Lung (tissue), 12 donors: ENCODE results near the gene SYT13. TPM values are rescaled to one million over a fixed set of nuclear protein-coding genes. Genes with fewer than 3 reads are reported as not detected.

Experiments used
- ATAC-seq: fragments of 200-7000 bp; cut with Tn5 transposase; one replicate; pipeline ENCODE4 v1.9.1; 2020; ENCODE audit warnings: moderate number of reproducible peaks; ENCODE audit not compliant: insufficient read depth, low FRiP score
- DNase-seq, 3 donors: peaks; one replicate each; pipeline ENCODE4 v3.0.0-alpha.2; 2013 to 2017
- H3K27ac ChIP-seq, 2 donors: one replicate each; pipeline ENCODE4 v1.5.1; 2013; ENCODE audit warnings: mild to moderate bottlenecking in 2 of 2, moderate library complexity in 2 of 2, control low read depth in 1 of 2, inconsistent platforms in 1 of 2, low read depth in 1 of 2, low read length in 1 of 2
- H3K27me3 ChIP-seq, 3 donors: one replicate each; pipeline ENCODE4 v1.5.1; 2013; ENCODE audit warnings: low read length in 2 of 3; ENCODE audit not compliant: control insufficient read depth in 3 of 3, insufficient read depth in 3 of 3
- H3K36me3 ChIP-seq, 4 donors: one replicate each; pipeline ENCODE4 v1.5.1; 2013; ENCODE audit warnings: low read length in 4 of 4, mild to moderate bottlenecking in 1 of 4, moderate library complexity in 1 of 4; ENCODE audit not compliant: control insufficient read depth in 4 of 4, insufficient read depth in 4 of 4
- H3K4me1 ChIP-seq, 5 donors: one replicate each; pipeline ENCODE4 v1.5.1; 2013; ENCODE audit warnings: low read length in 5 of 5, mild to moderate bottlenecking in 2 of 5, moderate library complexity in 1 of 5; ENCODE audit not compliant: control insufficient read depth in 5 of 5, insufficient read depth in 5 of 5
- H3K4me3 ChIP-seq: one replicate; pipeline ENCODE4 v1.5.1; 2013; ENCODE audit warnings: mild to moderate bottlenecking, control low read depth, moderate library complexity
- H3K9ac ChIP-seq, 2 donors: one replicate each; pipeline ENCODE4 v1.5.1; 2013; ENCODE audit warnings: low read length in 2 of 2, control low read depth in 1 of 2; ENCODE audit not compliant: insufficient read depth in 1 of 2
- H3K9me3 ChIP-seq, 4 donors: one replicate each; pipeline ENCODE4 v1.5.1; 2013; ENCODE audit warnings: low read length in 3 of 4, mild to moderate bottlenecking in 1 of 4, moderate library complexity in 1 of 4; ENCODE audit not compliant: control insufficient read depth in 4 of 4, insufficient read depth in 3 of 4
- WGBS, 2 donors: extraction: QIAGEN DNeasy Blood & Tissue Kit; methylation state at CpG; one replicate each; pipeline ENCODE4 v1.1.7; 2013; 5-methylcytosine and 5-hydroxymethylcytosine counted together
- polyA plus RNA-seq, 2 donors: library from polyadenylated mRNA; stranded (reverse); fragments of 200-250 nt; gene quantifications; one replicate each; pipeline ENCODE4 v1.2.1, GENCODE V29; 2013
- total RNA-seq, 2 donors: library from RNA; depleted of rRNA in 1 of 2; stranded (reverse); fragments of >200 nt in 1 of 2; gene quantifications; one replicate each; pipeline ENCODE4 v1.2.1, GENCODE V29; 2014 to 2021
- TF ChIP-seq, protein P1 (sequence below): IDR thresholded peaks from 2 replicates; pipeline ENCODE4 v1.5.1; 2012; ENCODE audit warnings: mild to moderate bottlenecking; ENCODE audit errors: control extremely low read depth, extremely low read depth
- donor health status: control.
- donor health status: control.
- donor health status: Bipolar disorder and iron deficiency.
- donor health status: healthy.
- donor health status: DM: yes; HTN: yes; CAD: no.

The SYT13 gene
- total and polyA plus RNA-seq, 4 donors = 0.06 to 6.2 (median 0.16) TPM

DNA sequence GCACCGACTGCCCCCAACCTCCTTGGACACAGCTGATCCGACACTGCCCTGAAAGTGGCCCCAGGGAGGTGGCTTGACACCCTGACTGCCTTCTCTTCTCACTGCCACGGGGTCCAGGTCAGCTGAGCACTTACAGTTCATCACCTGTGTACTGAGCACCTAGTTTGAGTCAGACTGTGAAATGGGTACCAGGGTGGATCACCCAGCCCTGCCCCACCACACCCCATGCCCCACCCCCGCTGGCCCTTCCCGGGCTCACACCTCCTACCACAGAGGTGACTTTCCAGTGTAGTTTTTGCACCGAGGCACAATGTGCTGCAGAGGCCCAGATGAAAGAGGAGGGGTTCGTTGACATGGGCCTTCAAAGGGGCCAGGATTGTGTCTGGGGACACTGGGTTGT, 80.2 kb downstream of the SYT13 start:
- H3K9ac ChIP-seq = no peak overlapping the region
- DNase-seq (no peak), ATAC-seq (no peak)
- H3K9me3 ChIP-seq = peaks cover 0 to 3% (median 0%) of the 10 kb centered on the region in 4 donors
- TF ChIP-seq, protein P1, sequence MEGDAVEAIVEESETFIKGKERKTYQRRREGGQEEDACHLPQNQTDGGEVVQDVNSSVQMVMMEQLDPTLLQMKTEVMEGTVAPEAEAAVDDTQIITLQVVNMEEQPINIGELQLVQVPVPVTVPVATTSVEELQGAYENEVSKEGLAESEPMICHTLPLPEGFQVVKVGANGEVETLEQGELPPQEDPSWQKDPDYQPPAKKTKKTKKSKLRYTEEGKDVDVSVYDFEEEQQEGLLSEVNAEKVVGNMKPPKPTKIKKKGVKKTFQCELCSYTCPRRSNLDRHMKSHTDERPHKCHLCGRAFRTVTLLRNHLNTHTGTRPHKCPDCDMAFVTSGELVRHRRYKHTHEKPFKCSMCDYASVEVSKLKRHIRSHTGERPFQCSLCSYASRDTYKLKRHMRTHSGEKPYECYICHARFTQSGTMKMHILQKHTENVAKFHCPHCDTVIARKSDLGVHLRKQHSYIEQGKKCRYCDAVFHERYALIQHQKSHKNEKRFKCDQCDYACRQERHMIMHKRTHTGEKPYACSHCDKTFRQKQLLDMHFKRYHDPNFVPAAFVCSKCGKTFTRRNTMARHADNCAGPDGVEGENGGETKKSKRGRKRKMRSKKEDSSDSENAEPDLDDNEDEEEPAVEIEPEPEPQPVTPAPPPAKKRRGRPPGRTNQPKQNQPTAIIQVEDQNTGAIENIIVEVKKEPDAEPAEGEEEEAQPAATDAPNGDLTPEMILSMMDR = no peak
- H3K4me1 ChIP-seq = peaks cover 20 to 34% (median 28%) of the 10 kb centered on the region in 5 donors
- peaks cover 0 to 12% (median 6%) of the 10 kb centered on the region in 4 donors for H3K36me3 ChIP-seq
- 76 to 85% methylated on average over 7 of the region's 7 CpGs for WGBS, 2 donors
- no peaks in the 10 kb centered on the region for H3K27me3 ChIP-seq
- H3K27ac ChIP-seq = no peak overlapping the region
- H3K4me3 ChIP-seq = no peak overlapping the region

DNA sequence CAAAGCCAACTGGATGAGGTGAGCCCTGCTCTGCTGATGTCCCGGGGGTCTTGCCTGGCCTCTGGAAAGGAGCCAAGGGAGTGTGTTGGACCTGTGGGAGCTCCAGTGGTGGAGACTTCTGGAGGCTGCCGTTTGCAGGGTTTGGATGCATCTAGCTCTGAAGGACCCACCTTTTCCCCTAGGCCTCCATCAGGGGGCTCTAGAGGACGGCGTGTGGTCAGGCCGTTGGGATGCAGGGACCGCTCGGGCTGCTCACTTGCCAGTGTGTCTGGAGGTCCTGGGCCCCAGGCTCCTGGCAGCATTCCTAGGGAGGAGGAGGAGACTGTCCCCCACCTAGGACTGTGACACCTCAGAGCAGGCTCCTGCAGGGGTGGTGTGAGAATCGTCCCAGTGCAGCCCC, 81.4 kb downstream of the SYT13 start:
- WGBS, 2 donors = 82 to 85% methylated on average over 8 of the region's 8 CpGs
- H3K27ac ChIP-seq = no peak overlapping the region
- TF ChIP-seq, protein P1 = no peak
- no peaks in the 10 kb centered on the region for H3K27me3 ChIP-seq
- peaks cover 13 to 29% (median 17%) of the 10 kb centered on the region in 5 donors for H3K4me1 ChIP-seq
- no peak overlapping the region for H3K4me3 ChIP-seq
- ATAC-seq (no peak), DNase-seq (peak; percentile 30 to 33 (median 33))
- peaks cover 0 to 12% (median 6%) of the 10 kb centered on the region in 4 donors for H3K36me3 ChIP-seq
- H3K9me3 ChIP-seq = peaks cover 0 to 3% (median 0%) of the 10 kb centered on the region in 4 donors
- H3K9ac ChIP-seq = no peak overlapping the region

DNA sequence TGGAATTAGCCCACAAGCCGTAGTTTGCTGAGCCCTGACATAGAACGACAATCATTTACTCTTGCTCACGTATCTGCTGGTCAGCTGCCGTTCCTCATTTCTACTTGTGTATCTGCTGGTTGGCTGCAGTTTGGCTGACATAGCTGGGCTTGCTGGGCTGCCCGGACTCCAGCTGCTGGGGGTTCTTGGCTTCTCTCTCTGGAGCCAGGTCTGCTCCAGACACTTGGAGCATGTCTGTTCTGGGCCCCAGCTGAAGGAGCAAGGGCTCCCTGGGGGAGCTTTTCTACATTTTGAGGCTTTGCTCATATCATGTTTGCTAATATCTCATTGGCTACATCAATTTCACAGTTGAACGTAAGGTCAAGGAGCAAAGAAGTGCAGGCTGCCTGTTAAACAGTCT, 92.4 kb downstream of the SYT13 start:
- no peak for ATAC-seq
- Histone ChIP-seq H3K27ac (no peak overlapping the region), H3K4me1 (peaks cover 0 to 8% (median 0%) of the 10 kb centered on the region in 5 donors), H3K4me3 (no peak overlapping the region), H3K9ac (no peak overlapping the region), H3K27me3 (no peaks in the 10 kb centered on the region), H3K36me3 (peaks cover 3 to 39% (median 17%) of the 10 kb centered on the region in 4 donors), H3K9me3 (no peaks in the 10 kb centered on the region)
- peak; percentile 40 to 67 (median 59) for DNase-seq
- 79 to 89% methylated on average over 6 of the region's 6 CpGs for WGBS, 2 donors
- TF ChIP-seq, protein P1 = no peak

Other genes with a start within 250 kb of the SYT13 start
- 10 to 100 TPM; 22.5 to 35.1 TPM for gene PRDM11, start 139.7 kb downstream of the SYT13 start, total RNA-seq
- gene PRDM11, start 139.7 kb downstream of the SYT13 start, polyA plus RNA-seq = 1 to 10 TPM; 3.7 to 5.7 TPM